ENCODE results near the gene ZNF724. TPM values are rescaled to one million over a fixed set of nuclear protein-coding genes. Genes with fewer than 3 reads are reported as not detected.

Gene ZNF724
- total RNA-seq, 2 donors from 2014 or later = 1.4 TPM

GRCh38 chr19:23263870-23264590 lies 13.8 kb upstream of the ZNF724 start:
- peaks cover 34% of the 10 kb centered on the region for H3K36me3 ChIP-seq
- no peaks in the 10 kb centered on the region for H3K27me3 ChIP-seq
- TF ChIP-seq CTCF (IDR thresholded peaks at IDR 0.05) = no peak
- no peak for DNase-seq (ENCODE audit: low spot score)
- no peaks in the 10 kb centered on the region for H3K9me3 ChIP-seq
- no peak overlapping the region for H3K4me3 ChIP-seq
- no peak overlapping the region for H3K27ac ChIP-seq
- no peaks in the 10 kb centered on the region for H3K4me1 ChIP-seq

- Histone ChIP-seq H3K9me3 (no peaks in the 10 kb centered on the region), H3K4me3 (no peak overlapping the region), H3K4me1 (no peaks in the 10 kb centered on the region), H3K36me3 (peaks cover 38% of the 10 kb centered on the region), H3K27ac (no peak overlapping the region), H3K27me3 (no peaks in the 10 kb centered on the region)
- no peak for TF ChIP-seq CTCF (IDR thresholded peaks at IDR 0.05)
- DNase-seq (ENCODE audit: low spot score) = no peak
Measured at GRCh38 chr19:23263396-23263795, 13.2 kb upstream of the ZNF724 start.

- Histone ChIP-seq H3K9me3 (no peaks in the 10 kb centered on the region), H3K27me3 (no peaks in the 10 kb centered on the region), H3K27ac (no peak overlapping the region), H3K4me3 (no peak overlapping the region), H3K36me3 (peaks cover 33% of the 10 kb centered on the region), H3K4me1 (no peaks in the 10 kb centered on the region)
- no peak for TF ChIP-seq CTCF (IDR thresholded peaks at IDR 0.05)
- no peak for DNase-seq (ENCODE audit: low spot score)
Measured at GRCh38 chr19:23262920-23263319, 12.7 kb upstream of the ZNF724 start.

GRCh38 chr19:23261496-23262020 lies 11.4 kb upstream of the ZNF724 start:
- Histone ChIP-seq H3K27me3 (no peaks in the 10 kb centered on the region), H3K4me1 (no peaks in the 10 kb centered on the region), H3K4me3 (no peak overlapping the region), H3K36me3 (peaks cover 24% of the 10 kb centered on the region), H3K27ac (no peak overlapping the region), H3K9me3 (no peaks in the 10 kb centered on the region)
- no peak for TF ChIP-seq CTCF (IDR thresholded peaks at IDR 0.05)
- no peak for DNase-seq (ENCODE audit: low spot score)

- DNase-seq (ENCODE audit: low spot score) = no peak
- Histone ChIP-seq H3K27me3 (no peaks in the 10 kb centered on the region), H3K36me3 (peaks cover 22% of the 10 kb centered on the region), H3K4me1 (no peaks in the 10 kb centered on the region), H3K4me3 (no peak overlapping the region), H3K9me3 (no peaks in the 10 kb centered on the region), H3K27ac (no peak overlapping the region)
- no peak for TF ChIP-seq CTCF (IDR thresholded peaks at IDR 0.05)
Measured at GRCh38 chr19:23260956-23261355, 10.8 kb upstream of the ZNF724 start.

- no peaks in the 10 kb centered on the region for H3K27me3 ChIP-seq
- DNase-seq (ENCODE audit: low spot score) = no peak
- no peak for TF ChIP-seq CTCF (IDR thresholded peaks at IDR 0.05)
- H3K36me3 ChIP-seq = peaks cover 22% of the 10 kb centered on the region
- H3K9me3 ChIP-seq = no peaks in the 10 kb centered on the region
- no peaks in the 10 kb centered on the region for H3K4me1 ChIP-seq
- H3K4me3 ChIP-seq = no peak overlapping the region
- H3K27ac ChIP-seq = no peak overlapping the region
Measured at GRCh38 chr19:23259961-23260360, 9.8 kb upstream of the ZNF724 start.

All from right atrium auricular region (tissue), 2 donors.